ENCODE results near the gene JARID2. TPM values are rescaled to one million over a fixed set of nuclear protein-coding genes. Genes with fewer than 3 reads are reported as not detected.

The JARID2 gene
- total and polyA plus RNA-seq, 10 of the 15 experiments (the other 5 are each of a cell fraction or from before 2014, with no cell fraction given), result 4.2 to 21.6 (median 11.7) TPM

- in situ Hi-C loops (cut with MboI), result no loop called here
- Histone ChIP-seq H3K4me2 (ENCODE audit: control insufficient read depth, insufficient read depth) (no peak overlapping the region), H3K79me2 (ENCODE audit: control insufficient read depth, insufficient read depth, low read length) (no peaks in the 10 kb centered on the region), H3K4me3 (no peak overlapping the region), H3K9me3 (replicated peaks; ENCODE audit: control insufficient read depth, insufficient read depth, low read length) (no peaks in the 10 kb centered on the region), H3K4me1 (ENCODE audit: control insufficient read depth, insufficient read depth, low read length) (no peaks in the 10 kb centered on the region), H3K36me3 (ENCODE audit: control insufficient read depth in 2 of 2, insufficient read depth in 2 of 2, low read length in 1 of 2) (peaks cover 23 to 39% of the 10 kb centered on the region in 2 experiments), H3K27me3 (replicated peaks in 1 of 2; ENCODE audit: control insufficient read depth in 2 of 2, insufficient read depth in 2 of 2, low read length in 1 of 2) (no peaks in the 10 kb centered on the region), H3K27ac (ENCODE audit: control insufficient read depth, insufficient read depth) (no peak overlapping the region), H2AFZ (ENCODE audit: control insufficient read depth, low read depth, low read length) (no peak overlapping the region), H4K20me1 (ENCODE audit: control insufficient read depth, insufficient read depth) (no peaks in the 10 kb centered on the region), H3K9ac (ENCODE audit: control insufficient read depth, insufficient read depth, low read length) (no peak overlapping the region)
- ChIA-PET RAD21 (ENCODE audit: unreplicated experiment) (no interaction called here), POLR2A (no interaction called here), CTCF (no interaction called here), SMC1A (ENCODE audit: uncharacterized antibody, unreplicated experiment) (no interaction called here)
- TF ChIP-seq RAD51 (IDR thresholded peaks at IDR 0.05) (no peak), E2F8 (IDR thresholded peaks at IDR 0.05; ENCODE audit: low read depth, partially characterized antibody) (no peak), NR2C1 (IDR thresholded peaks at IDR 0.05) (no peak), TBL1XR1 (IDR thresholded peaks at IDR 0.05; ENCODE audit: low read depth, low read length) (no peak), TARDBP (IDR thresholded peaks at IDR 0.05; ENCODE audit: borderline replicate concordance) (no peak), RAD21 (IDR thresholded peaks at IDR 0.05; ENCODE audit: insufficient read depth, low read depth, low read length) (no peak)
- TF ChIP-seq, protein P1, sequence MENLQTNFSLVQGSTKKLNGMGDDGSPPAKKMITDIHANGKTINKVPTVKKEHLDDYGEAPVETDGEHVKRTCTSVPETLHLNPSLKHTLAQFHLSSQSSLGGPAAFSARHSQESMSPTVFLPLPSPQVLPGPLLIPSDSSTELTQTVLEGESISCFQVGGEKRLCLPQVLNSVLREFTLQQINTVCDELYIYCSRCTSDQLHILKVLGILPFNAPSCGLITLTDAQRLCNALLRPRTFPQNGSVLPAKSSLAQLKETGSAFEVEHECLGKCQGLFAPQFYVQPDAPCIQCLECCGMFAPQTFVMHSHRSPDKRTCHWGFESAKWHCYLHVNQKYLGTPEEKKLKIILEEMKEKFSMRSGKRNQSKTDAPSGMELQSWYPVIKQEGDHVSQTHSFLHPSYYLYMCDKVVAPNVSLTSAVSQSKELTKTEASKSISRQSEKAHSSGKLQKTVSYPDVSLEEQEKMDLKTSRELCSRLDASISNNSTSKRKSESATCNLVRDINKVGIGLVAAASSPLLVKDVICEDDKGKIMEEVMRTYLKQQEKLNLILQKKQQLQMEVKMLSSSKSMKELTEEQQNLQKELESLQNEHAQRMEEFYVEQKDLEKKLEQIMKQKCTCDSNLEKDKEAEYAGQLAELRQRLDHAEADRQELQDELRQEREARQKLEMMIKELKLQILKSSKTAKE (IDR thresholded peaks at IDR 0.05; ENCODE audit: low read depth, poor library complexity, severe bottlenecking), result no peak
- TF ChIP-seq, protein P2, sequence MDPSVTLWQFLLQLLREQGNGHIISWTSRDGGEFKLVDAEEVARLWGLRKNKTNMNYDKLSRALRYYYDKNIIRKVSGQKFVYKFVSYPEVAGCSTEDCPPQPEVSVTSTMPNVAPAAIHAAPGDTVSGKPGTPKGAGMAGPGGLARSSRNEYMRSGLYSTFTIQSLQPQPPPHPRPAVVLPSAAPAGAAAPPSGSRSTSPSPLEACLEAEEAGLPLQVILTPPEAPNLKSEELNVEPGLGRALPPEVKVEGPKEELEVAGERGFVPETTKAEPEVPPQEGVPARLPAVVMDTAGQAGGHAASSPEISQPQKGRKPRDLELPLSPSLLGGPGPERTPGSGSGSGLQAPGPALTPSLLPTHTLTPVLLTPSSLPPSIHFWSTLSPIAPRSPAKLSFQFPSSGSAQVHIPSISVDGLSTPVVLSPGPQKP (IDR thresholded peaks at IDR 0.05; ENCODE audit: low read depth, low read length), result no peak
- TF ChIP-seq, protein P3, sequence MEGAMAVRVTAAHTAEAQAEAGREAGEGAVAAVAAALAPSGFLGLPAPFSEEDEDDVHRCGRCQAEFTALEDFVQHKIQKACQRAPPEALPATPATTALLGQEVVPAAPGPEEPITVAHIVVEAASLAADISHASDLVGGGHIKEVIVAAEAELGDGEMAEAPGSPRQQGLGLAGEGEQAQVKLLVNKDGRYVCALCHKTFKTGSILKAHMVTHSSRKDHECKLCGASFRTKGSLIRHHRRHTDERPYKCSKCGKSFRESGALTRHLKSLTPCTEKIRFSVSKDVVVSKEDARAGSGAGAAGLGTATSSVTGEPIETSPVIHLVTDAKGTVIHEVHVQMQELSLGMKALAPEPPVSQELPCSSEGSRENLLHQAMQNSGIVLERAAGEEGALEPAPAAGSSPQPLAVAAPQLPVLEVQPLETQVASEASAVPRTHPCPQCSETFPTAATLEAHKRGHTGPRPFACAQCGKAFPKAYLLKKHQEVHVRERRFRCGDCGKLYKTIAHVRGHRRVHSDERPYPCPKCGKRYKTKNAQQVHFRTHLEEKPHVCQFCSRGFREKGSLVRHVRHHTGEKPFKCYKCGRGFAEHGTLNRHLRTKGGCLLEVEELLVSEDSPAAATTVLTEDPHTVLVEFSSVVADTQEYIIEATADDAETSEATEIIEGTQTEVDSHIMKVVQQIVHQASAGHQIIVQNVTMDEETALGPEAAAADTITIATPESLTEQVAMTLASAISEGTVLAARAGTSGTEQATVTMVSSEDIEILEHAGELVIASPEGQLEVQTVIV (IDR thresholded peaks at IDR 0.05; ENCODE audit: borderline replicate concordance, partially characterized antibody), result no peak
- intact Hi-C loops (cut with micrococcal nuclease; ENCODE audit: unreplicated experiment), result no loop called here
- DNase-seq (ENCODE audit: low read depth, low spot score), result no peak
- BruUV-seq (replicated peaks), result no TSS peak
- FAIRE-seq, result no peak
- no peak for ATAC-seq
- WGBS (ENCODE audit: insufficient coverage, insufficient replicate concordance, low lambda C conversion rate, missing lambda C conversion rate), result 95% methylated on average over 11 of the region's 11 CpGs
Observed at GRCh38 chr6:15517600-15517999, 271.7 kb downstream of the JARID2 start.
